ENCODE measurements around the gene FMN1.

The FMN1 gene

DNA sequence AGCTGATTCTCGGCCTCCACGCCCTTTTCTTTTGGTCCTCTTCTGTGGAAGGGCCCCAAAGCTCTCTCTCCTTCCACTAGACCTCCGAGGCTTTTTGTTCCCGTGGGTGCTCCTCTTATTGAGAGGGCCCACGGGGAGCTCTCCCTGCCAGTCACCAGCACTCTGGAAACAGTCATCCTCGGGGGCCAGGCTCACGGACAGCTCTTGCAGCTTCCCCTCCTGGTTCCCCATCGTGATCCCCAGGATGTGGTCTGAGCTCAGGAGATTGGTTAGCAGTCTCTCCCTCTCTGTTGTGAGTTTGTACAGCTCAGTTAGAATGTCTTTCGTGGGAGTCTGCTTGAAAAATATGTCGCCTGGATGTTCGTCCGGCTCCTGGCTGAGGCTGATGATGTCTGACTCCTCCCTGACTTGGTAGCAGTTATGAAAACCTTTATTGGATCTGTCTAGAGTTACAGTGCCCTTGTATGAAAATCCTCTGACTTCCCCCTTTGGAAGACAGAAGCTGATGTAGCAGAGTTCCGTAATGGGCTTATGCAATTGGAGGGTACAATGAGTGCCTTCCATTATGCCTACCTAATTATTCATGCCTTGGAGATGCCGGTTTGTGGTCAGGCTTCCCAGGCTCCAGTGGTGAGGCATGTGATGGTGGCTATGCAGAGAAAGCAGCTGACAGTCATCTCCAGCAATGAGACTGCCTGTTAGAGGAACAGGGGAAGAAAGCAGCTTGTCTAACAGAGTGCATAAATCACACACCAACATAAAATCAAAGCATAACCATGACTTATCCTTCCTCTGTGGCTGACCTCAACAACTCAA lies 40.0 kb downstream of the FMN1 start:
- DNase-seq (ENCODE audit: low spot score) = peak; percentile 96

DNA sequence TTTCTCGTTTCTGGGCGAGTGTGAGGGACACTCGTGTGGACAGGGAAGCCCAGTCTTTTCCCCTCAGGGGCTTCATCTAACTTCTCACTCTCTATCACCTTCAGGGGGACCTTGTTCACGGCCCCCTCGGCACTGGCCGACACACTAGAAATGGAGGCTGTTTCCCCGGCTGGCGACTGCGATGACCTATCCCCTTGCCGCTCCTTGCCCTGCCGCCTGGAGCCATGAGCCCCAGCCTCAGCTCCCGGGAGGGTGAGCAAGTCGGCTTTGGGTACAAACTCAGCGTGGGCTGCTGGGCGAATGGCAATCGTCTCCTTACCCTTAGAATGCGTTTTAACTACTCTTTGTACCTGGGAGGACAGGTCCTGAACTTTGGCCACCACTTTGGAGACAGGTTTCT lies 41.0 kb downstream of the FMN1 start:
- no peak for DNase-seq (ENCODE audit: low spot score)

DNA sequence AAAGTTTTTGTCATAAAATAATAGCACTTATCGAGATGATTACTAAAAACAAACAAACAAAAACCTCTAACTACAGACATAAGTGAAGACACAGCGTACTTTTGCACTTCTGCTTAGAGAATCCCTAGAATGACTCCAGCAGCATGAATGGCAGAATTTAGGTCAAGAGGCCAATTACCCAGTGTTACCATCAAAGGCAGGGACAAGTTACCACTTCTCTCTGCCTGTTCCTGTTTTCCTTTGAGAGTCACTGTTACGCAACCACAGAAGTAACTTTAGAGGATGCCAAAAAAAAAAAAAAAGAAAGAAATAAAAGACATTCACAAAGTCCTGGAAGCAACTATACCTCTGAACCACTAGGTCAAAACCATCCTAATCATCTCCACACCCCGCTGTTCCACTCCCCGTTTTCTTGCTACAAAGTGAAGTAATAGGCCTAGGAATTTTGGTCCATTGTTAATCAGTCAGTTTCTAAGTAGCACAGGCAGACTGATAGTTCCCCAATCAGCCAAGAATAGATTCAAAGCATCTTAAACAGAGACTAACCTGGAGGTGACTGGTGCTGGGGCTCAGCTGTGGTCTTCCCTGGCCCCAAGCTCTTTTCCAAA lies 41.9 kb downstream of the FMN1 start:
- DNase-seq (ENCODE audit: low spot score) = no peak

DNA sequence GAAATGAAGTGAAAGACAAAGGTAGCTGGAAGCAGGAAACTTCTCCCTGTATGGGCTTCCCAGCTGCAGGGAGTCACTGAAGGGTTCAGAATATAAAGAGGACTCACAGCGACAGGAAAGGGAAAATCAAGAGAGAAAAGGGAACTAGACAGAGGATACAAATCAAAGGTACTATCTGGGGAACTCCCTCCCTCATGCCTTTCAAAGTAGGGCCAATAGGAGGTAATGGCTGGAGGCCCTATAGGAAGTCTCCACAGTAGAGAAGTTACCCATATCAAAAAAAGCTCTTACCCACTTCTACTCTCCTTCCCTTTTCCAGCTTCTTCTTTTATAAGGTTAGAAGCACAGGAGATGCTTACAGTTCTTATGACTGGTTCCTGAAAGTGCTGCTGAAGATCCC lies 43.5 kb downstream of the FMN1 start:
- no peak for DNase-seq (ENCODE audit: low spot score)

DNA sequence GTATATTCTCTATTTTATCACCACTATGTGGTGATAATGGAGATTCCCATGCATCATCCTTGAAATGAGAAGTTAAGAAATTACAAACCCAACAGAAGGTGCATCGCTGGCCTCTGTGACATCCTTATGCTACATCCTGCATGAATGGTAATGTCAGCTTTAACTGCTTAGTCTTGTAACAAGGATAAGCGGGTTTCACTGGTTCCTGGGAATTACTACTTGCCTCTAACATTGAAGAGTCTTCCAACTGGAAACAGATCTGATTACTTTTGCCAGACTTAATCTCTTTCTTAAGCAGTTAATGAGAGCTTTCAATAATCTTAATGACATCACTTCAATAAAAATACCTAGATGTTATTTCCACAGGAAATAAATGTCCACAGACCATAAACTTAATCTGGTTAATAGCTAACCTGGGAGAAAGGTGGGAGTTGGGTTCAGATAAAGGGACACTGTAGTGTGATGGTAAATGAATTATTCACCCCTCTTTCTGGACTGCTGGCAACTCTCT lies 44.0 kb downstream of the FMN1 start:
- peak; percentile 55 for DNase-seq (ENCODE audit: low spot score)

DNA sequence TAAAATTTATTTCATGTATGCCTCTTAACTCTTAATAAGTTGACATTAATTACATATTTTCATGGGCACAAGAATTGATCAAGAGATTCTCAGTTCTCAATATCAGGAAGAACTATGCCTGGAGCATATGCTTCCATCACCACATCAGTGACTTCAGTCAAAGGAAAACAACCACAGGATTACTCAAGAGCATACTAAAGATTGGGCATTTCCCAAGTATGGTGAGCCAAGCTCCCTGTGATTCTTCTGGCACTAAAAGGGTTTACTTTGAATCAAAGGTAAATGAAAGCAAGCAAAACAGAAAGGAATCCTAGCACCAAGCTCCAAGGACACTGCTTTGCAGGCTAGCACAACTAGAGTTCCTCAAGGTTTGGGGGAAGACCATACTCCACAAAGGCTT lies 44.6 kb downstream of the FMN1 start:
- peak; percentile 76 for DNase-seq (ENCODE audit: low spot score)

DNA sequence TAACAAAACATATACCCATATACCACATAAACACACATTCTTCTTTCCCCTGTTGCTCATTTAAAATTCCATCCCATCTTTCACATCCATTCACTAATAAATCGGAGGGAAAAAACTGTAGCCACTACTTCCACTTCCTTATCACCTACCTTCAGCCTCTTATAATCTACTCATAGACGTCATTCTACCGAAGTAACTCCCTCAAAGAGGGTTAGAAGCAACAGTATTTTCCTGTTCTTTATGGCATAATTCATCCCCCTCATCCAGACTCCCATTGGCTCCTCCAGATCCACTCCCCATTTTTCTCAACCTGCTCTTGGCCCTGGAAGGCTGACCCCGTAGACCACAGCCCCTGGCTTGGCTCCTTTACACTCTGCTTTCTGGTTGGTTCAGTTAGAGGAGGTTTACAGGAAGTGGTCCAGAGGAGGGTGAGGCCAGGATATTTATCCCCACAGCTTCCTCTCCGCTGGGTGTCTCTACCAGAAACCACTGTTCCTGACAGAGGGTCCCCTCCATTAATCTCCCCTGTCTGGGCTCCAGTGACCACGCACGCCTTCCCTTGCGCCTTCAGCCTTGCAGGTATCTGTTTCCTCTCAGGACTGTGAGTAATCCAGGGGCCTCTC lies 46.3 kb downstream of the FMN1 start:
- DNase-seq (ENCODE audit: low spot score) = no peak

DNA sequence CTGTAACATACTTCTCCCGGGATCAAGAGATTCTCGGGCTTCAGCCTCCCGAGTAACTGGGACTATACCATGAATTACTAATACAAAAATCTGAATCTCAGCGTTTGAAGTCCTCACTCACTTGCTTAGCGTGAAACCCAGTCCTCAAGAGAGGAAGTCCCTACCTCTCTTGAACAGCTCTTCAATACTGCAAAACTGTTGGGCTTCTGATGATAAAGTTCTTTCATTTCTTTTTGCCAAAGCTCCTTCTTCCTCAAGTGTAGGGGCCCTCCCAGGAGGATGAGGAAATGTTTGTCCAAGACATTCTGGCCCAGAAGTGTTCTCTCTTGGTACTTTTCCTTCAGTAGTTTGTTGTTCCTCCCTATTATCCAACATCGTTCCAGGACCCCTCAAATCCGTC lies 48.5 kb downstream of the FMN1 start:
- DNase-seq (ENCODE audit: low spot score) = no peak

DNA sequence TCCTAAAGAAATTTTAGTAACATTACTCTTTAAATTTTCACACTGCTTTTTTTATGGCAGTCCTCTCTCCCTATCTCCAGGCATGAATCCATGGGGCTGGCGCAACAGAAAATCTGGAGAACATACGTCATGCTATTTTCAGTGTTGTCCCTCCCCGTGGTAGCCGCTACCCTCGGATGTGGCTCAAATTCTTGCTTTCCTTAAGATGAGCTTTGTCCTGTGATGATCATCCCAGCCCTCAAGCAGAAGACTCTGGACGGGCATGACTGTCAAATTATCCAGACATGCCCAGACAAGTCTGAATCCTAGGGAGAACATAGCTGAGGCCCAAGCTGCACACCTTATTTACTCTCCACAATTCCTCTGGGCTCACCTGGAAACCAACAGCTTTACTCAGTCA lies 49.1 kb downstream of the FMN1 start:
- no peak for DNase-seq (ENCODE audit: low spot score)

DNA sequence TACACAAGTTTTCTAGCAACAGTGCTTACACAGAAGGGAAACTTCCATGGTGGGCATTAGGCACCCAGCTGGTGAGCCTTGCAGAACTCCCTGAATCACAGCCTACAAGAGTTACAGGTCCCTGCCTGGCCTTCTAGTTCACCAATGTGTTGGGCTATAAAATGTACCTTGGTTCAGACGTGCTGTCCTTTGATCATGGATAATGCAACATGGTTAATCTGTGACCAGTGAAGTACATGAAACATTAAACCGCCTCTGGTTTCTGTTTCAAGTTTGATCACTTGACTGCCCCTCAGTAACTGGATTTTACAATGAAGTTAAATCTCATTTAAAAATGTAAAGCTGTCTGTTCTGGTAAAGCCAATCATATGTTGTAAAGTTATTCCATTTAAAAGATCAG lies 51.8 kb downstream of the FMN1 start:
- peak; percentile 68 for DNase-seq (ENCODE audit: low spot score)

DNA sequence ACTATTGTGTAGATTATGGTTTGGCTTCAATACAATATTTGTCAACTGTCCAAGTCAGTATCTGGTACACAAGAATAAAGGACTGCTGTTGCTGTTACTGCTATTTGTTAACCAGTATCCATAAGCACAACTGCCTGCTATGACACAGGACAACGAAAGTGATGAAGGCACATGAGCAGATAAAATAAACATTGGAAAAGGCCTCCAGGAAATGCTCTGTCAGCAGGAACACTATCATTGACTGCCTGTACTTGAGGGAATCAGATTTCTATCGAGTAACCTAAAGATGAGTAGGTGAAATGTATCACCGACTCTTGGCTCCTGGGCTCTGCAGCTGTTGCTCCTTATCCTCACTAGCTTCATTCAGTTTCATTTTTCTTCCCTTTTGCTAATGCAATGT lies 56.5 kb downstream of the FMN1 start:
- no peak for DNase-seq (ENCODE audit: low spot score)

DNA sequence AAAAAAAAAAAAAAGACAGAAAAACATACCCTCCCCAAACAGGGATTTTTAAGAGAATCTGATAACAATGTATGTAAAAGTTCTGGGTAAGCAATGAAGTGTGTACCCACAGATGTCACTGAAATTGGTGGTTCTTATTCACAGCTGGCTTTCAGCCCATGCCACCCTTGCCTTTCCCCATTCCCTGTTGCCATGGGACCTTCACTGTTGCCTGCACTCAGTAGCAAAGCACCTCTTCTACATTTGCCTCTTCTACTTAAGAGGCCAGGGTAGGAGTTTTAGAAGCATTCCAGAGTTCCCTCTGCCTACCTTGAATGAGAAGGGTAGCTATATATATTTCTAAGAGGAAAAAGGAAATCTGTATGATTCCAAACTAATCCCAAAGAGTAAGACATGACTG lies 57.4 kb downstream of the FMN1 start:
- no peak for DNase-seq (ENCODE audit: low spot score)

DNA sequence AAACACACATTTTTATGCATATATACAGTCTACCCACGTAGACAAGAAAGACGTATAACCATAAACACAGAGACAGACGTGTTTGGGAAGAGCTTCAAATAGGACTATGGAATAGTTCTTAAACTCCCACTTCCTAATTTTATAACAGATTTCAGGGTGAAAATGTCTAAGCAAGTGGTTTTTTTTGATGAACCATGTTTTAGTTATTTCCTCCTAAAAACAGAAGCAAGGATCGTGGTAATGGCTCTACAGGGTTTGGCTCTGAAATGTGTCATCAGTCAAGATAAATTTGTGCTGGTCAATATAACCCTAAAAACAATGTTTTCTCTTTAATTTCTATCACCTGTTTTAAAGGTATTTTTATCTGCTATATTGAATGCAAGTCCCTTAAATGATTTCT lies 58.2 kb downstream of the FMN1 start:
- no peak for DNase-seq (ENCODE audit: low spot score)

DNA sequence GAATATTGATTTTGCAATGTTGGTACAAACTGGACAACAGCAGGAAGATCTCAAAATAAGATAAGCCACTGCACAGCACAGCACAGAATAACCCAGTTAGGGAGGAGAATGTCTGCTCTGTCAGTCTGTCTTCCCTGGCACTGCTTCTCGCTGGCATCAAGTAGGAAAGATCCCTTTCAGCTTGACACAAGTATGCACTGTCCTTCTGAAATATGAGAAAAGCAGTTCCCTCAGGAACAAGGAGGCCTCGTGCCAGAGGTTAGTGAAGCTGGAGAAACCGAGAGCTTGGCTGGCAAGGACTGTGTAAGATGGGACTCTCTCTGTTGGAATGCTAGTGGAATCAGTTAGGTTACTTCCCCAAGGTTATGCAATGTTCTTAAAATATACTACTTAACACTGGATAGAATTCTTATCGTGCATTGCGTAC lies 59.1 kb downstream of the FMN1 start:
- no peak for DNase-seq (ENCODE audit: low spot score)

DNA sequence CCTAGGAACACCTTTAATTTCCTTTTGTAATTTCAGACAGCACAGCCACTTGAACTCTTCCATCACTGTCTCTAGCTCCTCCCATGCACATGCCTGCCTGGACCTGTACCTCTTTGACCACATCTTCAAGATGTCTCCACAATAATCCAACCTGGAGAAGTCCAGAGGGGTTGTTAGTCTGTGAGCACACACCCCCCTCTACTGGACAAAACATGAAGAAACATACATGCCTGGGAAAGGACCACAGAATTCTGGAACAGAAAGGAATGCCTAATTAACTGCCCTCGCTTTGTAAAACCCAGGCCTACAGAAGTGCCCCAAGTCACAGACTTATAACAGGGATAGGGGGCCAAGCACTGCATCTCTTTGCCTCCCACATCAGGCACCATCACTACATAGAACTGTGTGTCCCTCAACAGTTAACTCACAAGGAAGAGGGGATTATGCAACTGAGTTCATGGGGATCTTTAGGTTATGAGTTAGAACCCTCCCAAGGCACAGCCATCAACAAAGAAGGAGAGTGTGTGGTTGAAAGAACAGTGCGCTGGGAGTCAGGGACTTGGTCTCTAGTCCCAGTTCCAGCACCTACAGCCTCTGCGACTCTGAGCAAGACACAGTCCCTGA lies 61.7 kb downstream of the FMN1 start:
- DNase-seq (ENCODE audit: low spot score) = peak; percentile 80

DNA sequence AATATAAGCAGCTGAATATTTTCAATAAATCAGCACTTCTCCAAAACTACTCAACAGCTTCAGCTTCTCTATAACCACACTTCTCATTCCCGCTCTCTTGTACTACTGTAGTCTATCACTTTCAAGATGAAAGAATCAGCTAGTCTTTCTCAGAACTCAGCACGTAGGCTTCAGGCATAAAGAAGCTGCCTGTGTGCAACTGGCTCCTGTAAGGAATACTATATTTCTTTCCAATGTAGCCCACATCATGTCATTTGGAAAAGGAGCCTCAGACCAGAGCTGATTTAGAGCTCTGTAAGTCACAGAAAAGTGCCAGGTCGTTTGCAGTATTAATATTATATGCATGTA lies 62.3 kb downstream of the FMN1 start:
- DNase-seq (ENCODE audit: low spot score) = no peak

DNA sequence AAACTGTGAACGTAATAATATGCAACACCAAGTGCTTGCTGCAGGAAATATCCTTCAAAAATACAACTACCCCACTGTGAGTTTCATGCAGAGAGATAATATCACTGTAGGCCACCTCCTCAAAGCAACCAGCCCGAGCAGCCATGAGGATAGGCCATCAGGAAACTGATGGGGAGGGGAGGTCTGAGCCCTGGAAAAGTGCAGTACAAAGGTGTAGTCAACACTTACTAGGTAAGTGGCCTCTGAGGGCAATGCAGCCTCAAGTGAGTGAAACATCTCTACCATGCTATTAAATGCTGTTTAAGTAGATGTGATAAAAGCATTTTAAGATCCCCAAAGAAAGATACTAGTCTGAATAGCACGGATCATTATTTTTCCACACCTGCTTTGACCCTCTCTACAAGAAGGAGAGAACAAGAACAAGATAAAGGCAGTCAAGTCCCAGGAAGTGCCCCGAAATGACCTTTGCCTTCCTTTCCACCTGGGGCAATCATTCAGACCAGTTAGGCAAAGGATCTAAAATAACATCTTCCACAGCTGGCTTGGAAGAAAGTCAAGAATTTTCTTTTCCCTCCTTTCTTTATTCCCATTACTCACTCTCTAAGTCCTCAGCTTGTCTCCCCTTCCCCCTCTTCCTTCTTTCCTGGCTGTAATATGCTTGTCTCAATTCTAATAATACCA lies 62.8 kb downstream of the FMN1 start:
- DNase-seq (ENCODE audit: low spot score) = peak; percentile 38

DNA sequence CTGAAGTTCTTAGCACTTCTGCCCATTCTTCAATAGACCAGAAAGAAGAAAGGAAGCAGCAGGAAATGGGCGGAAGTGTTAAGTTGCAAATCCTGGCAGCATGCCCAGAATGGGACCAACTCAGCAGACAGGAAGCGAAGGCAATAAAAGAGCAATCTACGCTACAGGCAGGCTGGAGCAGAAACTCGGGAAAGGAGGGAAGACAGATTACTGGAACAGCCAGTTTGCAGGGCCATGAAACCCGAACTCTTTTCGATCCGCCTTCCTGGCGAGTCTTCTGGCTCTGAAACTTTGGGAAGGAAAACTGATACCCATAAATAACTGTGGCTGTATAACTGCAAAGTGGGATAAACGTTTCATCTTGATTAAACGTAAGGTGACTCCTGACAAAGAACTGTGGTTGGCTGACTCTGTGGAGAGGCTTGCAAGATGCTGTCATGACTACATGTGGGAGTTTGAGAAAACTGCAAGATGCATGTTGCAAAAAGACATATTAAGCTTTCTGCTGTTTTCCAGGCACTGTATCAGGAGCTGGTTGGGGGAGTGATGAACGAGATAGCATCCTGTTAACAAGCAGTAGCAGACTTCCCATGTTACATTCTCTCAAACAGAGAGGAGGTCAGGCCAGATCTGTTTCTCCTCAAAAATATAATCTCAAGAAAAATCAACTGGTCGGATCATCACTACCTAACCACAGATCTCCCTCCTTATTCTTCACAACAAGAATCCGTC lies 67.8 kb downstream of the FMN1 start:
- peak; percentile 93 for DNase-seq (ENCODE audit: low spot score)

DNA sequence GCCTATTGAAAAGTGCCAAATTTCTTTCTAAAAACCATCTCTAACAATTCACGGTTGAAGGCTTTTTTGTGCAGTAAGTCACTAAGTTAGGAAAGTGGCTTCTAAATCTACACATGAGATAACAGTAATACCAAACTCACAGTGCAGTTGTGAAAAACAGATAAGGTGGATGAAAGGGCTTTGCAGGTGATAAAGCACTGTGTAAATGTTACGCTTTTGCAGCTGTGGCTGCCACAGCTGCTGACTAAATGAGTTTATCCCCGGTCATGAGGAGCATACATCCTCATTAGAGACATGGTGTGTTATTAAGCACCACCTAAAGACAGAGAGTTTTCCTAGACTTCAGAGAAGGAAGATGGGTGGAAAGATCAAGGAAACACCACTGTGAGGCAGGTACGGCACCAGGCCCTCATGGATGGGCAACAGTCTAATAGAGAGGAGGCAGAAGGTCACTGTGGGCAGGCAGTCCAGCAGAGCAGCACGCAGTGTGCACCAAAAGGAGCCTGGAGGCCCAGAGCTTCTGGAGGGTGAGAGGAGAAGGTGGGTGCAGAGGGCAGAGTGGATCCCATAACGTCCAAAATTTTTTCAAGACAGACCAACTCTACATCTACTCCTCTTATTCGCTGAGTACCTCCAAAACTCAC lies 68.5 kb downstream of the FMN1 start:
- DNase-seq (ENCODE audit: low spot score) = no peak

DNA sequence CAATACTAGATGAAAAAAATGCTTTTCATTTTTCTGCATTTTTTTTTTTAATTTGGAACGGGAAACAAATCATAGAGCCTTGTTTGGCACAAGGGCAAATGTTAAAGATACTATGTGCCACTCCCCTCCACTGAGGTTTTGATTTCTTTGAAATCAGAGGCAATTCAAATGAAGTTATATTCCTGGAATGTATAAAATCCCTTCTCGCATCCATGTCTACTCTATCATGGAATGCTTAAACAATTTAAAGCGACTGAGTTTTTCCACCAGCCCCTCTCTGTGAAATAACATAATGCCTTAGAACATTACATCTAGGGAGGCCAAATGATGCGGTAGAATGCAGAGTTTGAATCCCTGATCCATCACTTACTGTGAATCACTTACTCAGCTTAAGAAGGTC lies 69.7 kb downstream of the FMN1 start:
- DNase-seq (ENCODE audit: low spot score) = no peak

DNA sequence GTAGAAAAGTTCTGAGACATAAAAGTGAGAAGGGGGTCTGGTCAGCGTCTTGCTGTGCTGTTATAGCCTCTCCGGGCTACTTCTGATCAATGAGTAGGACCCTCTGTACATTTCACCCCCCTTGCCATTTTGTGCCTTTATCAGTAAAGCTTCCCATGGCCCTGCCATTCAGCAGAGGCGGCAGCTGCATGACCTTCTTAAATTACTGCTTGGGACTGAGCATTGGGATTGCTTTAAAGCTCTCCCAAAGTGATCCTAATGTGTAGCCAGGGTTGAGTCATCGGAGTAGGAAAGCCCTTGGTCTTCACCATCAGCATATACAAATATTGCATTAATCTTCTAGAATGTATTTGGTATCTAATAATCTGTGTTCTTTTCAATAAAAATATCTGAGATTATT lies 70.2 kb downstream of the FMN1 start:
- no peak for DNase-seq (ENCODE audit: low spot score)
